OCI-M1 (cell line): Measurements from ENCODE around the gene LHX1.

Source experiments
- DNase-seq: peaks from one replicate; lab custom pipeline; 2025; lab: John Stamatoyannopoulos, UW

The LHX1 gene

GRCh38 chr17:36972186-36972700 lies 35.0 kb downstream of the LHX1 start:
- DNase-seq = no peak

DNA sequence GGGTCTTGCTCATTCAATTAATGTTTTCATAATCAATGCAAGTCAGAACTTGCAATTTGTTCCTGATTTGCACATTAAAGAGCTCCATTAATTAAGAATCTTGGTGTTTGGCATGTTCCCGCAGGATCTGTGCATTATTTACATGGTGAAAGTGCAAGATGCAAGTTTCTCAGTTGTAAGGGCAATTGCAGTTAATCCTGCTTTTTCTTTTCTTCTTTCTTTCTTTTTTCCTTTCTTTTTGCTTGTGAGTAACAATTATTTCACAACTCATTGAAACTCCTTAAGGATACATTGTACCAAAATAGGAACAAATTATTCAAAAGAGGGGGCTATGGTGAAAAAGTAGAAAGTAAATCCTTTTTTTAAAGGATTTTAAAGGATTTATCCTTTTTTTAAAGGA lies 35.6 kb downstream of the LHX1 start:
- DNase-seq = no peak

- no peak for DNase-seq
Measured at GRCh38 chr17:36975922-36976515, 38.7 kb downstream of the LHX1 start.

DNA sequence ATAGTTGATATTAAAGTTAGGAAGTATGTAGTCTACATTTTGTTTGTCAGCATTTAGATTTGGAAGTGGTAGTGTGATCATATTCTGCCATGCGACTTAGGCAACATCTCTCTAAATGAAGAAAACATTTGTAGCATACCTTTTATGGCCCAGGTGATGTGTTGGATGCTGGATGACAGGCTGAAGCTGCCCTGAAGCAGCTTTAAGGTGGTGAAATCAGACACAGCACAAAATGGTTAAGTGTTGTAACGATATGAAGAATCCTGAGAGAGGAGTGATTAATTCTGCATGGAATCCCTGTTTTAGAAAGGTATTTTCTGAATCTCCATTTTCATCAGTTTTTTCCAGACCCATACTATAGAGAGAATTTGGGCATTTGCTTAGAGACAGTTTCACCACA lies 39.8 kb downstream of the LHX1 start:
- no peak for DNase-seq

GRCh38 chr17:36977568-36977967 lies 40.3 kb downstream of the LHX1 start:
- no peak for DNase-seq

- DNase-seq = no peak
Measured at GRCh38 chr17:36978810-36979564, 41.7 kb downstream of the LHX1 start.

GRCh38 chr17:36979565-36979941 lies 42.3 kb downstream of the LHX1 start:
- no peak for DNase-seq

DNA sequence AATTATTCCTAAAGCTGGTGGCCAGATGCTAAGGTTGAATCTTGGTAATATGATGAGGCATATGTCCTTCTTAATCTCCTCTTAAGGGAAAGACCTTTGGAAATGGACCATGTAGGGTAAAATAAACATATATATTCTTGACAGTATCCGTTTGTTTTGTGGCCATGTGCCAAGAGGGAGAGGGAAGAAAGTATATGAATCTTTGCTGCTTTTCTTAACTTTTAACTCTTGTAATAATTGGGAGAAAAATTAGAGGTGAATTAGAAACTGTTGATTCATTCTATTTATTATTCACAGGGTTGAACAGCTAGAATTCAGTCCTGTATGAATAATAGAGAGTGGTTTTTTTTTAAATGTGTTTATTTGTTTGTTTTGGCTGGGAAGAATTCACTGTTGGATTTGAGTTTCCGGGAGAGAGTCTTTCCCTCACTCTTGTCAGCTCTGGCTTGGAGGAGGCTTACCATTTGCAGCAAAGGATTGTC lies 43.0 kb downstream of the LHX1 start:
- DNase-seq = no peak

DNA sequence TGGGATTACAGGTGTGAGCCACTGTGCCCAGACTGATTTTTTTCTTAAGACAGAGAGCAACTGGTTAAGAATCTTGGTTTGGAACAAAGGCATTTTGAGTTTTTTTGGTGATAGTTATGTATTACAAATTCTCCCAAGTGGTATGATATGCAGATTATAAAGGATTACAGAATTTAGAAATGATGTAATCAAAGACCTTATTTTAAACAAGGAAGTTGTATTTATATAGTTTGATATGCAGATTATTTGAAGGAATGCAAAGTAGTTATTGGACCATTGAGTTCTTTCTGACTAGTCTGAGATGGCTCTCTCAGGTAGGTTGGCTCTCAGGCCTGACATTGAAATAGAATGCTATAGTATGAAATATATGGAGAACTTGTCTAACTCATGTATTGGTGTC lies 46.3 kb downstream of the LHX1 start:
- no peak for DNase-seq

DNA sequence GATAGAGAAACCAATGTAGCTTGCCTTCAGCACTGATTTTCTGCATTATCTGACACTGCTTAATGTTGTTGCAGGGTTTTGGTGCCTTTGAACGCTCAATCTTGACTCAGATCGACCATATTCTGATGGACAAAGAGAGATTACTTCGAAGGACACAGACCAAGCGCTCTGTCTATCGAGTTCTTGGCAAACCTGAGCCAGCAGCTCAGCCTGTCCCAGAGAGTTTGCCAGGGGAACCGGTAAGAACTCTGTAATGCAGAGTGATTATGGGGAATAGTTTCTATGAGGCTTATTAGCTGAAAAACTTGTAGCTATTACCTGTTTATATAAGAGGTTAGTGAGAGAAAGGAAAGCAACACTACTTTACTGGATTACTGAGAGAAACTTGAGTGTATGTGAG lies 51.9 kb downstream of the LHX1 start:
- no peak for DNase-seq

DNA sequence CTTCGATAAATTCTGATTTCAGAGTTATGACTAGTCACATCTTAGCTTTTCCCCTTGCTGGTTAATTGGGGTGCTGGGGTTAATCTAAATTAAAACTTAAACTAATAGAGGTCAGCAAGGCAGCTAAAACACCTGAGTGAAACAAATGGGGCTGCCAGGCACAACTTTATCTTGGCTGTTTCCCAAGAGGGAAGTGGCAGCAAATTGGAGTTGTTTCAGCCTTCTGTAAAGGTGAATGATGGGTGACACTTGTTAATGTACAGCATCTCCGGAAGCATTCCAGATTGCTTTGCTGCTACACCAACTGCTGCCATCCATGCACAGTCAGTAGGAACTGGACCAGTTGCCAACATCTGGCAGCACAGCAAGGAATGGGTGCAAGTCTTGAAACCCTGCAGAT lies 55.4 kb downstream of the LHX1 start:
- no peak for DNase-seq

DNA sequence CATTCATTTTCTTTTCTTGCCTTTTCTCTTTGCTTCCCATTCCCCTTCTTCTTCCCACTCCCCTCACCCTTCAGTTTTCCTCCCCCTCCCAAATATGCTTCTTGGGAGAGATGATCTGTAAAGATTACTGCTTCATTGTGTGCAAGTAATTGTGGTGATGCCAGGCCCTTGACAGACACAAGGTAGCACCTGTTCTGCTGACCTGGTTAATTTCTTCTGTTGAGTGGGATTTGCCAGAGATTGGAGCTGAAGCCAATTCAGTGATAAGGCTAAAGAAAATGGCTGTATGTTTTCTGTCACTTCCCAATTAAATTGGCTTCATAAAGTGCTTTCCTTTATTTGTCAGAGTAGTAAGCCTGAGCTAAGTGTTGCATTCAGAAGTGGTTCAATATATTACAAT lies 56.0 kb downstream of the LHX1 start:
- DNase-seq = no peak
